Rectal smooth muscle tissue (tissue), 1 donor: ENCODE results near the gene KCNJ2.

ENCODE experiments used
- H3K27ac ChIP-seq: one replicate; pipeline ENCODE4 v1.7.0; 2013; ENCODE audit warnings: low read depth, low read length, inconsistent platforms
- H3K27me3 ChIP-seq: one replicate; pipeline ENCODE4 v1.7.0; 2013; ENCODE audit warnings: low read length; ENCODE audit not compliant: control insufficient read depth, insufficient read depth
- H3K36me3 ChIP-seq: one replicate; pipeline ENCODE4 v1.7.0; 2013; ENCODE audit warnings: low read length; ENCODE audit not compliant: control insufficient read depth, insufficient read depth
- H3K4me1 ChIP-seq: one replicate; pipeline ENCODE4 v1.7.0; 2013; ENCODE audit warnings: low read length; ENCODE audit not compliant: control insufficient read depth, insufficient read depth
- H3K4me3 ChIP-seq: one replicate; pipeline ENCODE4 v1.7.0; 2013; ENCODE audit warnings: low read length
- H3K9ac ChIP-seq: one replicate; pipeline ENCODE4 v1.7.0; 2013; ENCODE audit warnings: low read length

The KCNJ2 gene

DNA sequence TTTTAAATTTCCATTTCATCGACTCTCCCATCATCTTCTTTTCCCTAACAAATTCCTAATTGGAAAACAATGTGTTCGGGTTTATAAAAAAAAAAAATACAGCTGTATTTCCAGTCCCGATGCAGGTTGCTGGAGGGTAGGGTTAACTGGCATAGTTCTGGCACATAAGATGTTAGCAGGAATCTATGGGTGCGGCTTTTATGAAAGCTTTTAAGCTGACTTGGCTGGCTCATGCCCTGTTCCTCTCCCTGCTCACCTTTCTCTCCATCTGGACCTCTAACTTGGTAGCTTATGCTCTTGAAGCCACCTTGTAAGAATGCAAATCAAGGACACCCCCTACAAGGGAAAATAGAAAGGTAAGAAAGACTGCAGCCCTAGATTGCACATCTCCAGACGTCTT lies 33.2 kb upstream of the KCNJ2 start:
- Histone ChIP-seq H3K4me1 (peaks cover 11% of the 10 kb centered on the region), H3K9ac (no peak overlapping the region), H3K4me3 (no peak overlapping the region), H3K27me3 (no peaks in the 10 kb centered on the region), H3K36me3 (no peaks in the 10 kb centered on the region), H3K27ac (no peak overlapping the region)

GRCh38 chr17:70137451-70138230 lies 31.7 kb upstream of the KCNJ2 start:
- no peak overlapping the region for H3K9ac ChIP-seq
- no peaks in the 10 kb centered on the region for H3K27me3 ChIP-seq
- peaks cover 11% of the 10 kb centered on the region for H3K4me1 ChIP-seq
- no peaks in the 10 kb centered on the region for H3K36me3 ChIP-seq
- H3K27ac ChIP-seq: peak overlapping the region; percentile 70
- peak overlapping the region; percentile 63 for H3K4me3 ChIP-seq

- Histone ChIP-seq H3K27ac (no peak overlapping the region), H3K27me3 (no peaks in the 10 kb centered on the region), H3K9ac (no peak overlapping the region), H3K4me3 (no peak overlapping the region), H3K36me3 (no peaks in the 10 kb centered on the region), H3K4me1 (peaks cover 11% of the 10 kb centered on the region)
Observed at GRCh38 chr17:70138291-70138865, 31.0 kb upstream of the KCNJ2 start.

DNA sequence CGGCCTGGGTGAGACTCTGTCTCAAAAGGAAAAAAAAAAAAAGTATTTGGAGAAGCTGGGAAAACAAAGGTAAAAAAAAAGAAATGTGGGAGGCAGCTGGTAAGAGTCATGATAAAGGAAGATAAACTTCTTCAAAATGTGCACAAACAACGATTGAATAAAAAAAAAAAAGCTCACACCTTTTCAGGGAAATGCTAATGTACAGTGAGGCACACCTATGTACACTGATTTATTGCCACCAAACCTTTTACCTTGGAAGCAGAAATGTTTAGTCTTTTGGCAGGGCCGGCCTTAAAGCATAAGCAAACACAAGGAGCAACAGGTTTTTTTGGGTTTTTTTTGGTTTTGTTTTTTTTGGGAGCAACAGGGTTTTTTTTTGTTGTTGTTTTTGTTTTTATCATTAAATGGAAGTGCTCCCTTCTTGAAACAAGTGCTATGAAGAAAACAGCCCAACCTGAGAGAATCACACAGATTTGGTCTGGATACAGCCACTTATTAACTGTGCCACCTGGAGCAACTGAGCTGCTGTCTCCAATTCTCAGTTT lies 29.8 kb upstream of the KCNJ2 start:
- Histone ChIP-seq H3K27ac (no peak overlapping the region), H3K36me3 (no peaks in the 10 kb centered on the region), H3K27me3 (no peaks in the 10 kb centered on the region), H3K4me1 (peaks cover 11% of the 10 kb centered on the region), H3K9ac (no peak overlapping the region), H3K4me3 (no peak overlapping the region)

DNA sequence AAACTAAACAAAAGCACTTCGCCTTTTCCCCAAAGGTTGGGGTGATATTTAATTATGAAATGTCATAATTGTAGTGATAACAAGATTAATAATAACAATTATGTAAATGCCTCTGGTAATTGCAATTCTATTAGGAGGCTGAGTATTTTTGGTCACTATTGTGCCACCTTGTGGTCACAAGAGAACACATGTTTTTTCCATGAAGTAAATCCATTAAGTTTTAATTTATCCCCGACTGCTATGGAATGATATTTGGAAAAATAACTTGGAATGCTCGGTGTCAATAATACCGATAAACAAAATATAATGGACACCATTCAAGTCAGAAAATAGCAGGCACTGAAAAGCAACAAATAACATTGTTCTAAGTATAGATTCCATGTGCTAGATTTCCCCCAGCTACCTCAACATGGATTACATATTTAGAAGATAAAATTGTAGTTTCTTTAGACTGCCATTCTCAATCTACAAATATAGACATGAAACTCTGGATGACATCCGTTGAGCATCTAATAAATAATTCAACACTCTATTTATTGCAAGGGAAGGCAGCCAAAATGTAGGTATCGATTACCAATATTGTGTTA lies 25.0 kb upstream of the KCNJ2 start:
- H3K36me3 ChIP-seq: no peaks in the 10 kb centered on the region
- no peaks in the 10 kb centered on the region for H3K4me1 ChIP-seq
- H3K27me3 ChIP-seq: no peaks in the 10 kb centered on the region
- H3K9ac ChIP-seq: no peak overlapping the region
- H3K27ac ChIP-seq: no peak overlapping the region
- H3K4me3 ChIP-seq: no peak overlapping the region

GRCh38 chr17:70153210-70153609 lies 16.1 kb upstream of the KCNJ2 start:
- H3K4me1 ChIP-seq: no peaks in the 10 kb centered on the region
- no peak overlapping the region for H3K4me3 ChIP-seq
- H3K9ac ChIP-seq: no peak overlapping the region
- no peak overlapping the region for H3K27ac ChIP-seq
- H3K27me3 ChIP-seq: no peaks in the 10 kb centered on the region
- H3K36me3 ChIP-seq: no peaks in the 10 kb centered on the region

DNA sequence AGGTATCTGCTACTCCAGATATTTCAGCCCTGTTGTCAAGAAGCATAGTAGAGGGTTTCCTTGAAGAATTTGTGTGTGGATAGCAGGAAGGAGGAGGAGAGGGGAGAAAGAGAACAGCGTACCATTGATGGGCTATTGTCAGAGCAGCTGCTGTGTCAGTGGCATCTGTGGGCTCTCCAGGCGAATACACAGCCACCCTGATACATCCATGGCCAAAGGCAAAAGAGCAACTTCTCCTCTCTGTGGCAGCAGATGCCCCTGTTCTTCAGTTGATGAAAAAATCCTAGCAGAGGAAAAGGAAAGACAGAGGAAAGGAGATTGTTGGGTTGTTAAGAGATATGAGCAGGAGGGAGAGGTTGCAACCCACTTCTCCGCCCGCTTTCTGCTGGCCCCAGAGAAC lies 12.2 kb upstream of the KCNJ2 start:
- H3K4me3 ChIP-seq: no peak overlapping the region
- H3K9ac ChIP-seq: no peak overlapping the region
- H3K36me3 ChIP-seq: no peaks in the 10 kb centered on the region
- no peaks in the 10 kb centered on the region for H3K27me3 ChIP-seq
- no peak overlapping the region for H3K27ac ChIP-seq
- no peaks in the 10 kb centered on the region for H3K4me1 ChIP-seq

GRCh38 chr17:70158180-70158579 lies 11.2 kb upstream of the KCNJ2 start:
- no peaks in the 10 kb centered on the region for H3K36me3 ChIP-seq
- H3K27me3 ChIP-seq: no peaks in the 10 kb centered on the region

DNA sequence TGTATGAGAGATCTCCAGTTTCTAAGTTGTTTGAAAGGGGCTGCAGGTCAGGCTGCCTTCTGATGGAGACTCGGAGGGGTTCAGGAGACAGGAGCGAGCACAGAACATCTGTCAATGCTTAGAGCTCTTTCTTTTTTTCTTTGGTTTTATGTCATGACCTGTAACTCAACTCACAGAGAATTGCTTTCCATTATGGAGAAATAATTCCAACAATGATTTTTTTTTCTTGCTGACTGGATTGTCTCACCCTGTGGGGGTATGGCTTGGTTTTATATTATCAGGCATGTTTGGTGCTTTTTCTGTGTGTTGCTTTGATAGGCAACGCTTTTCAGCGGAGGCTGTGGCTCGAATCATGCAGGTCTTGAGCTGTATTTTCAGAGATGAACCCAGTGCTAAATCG lies 10.7 kb upstream of the KCNJ2 start:
- no peak overlapping the region for H3K9ac ChIP-seq
- no peak overlapping the region for H3K4me3 ChIP-seq
- no peaks in the 10 kb centered on the region for H3K27me3 ChIP-seq
- H3K4me1 ChIP-seq: no peaks in the 10 kb centered on the region
- H3K27ac ChIP-seq: no peak overlapping the region
- H3K36me3 ChIP-seq: no peaks in the 10 kb centered on the region

More at GRCh38 chr17:70158180-70158579, 11.2 kb upstream of the KCNJ2 start:
- Histone ChIP-seq H3K4me1 (no peaks in the 10 kb centered on the region), H3K27ac (no peak overlapping the region), H3K4me3 (no peak overlapping the region), H3K9ac (no peak overlapping the region)

DNA sequence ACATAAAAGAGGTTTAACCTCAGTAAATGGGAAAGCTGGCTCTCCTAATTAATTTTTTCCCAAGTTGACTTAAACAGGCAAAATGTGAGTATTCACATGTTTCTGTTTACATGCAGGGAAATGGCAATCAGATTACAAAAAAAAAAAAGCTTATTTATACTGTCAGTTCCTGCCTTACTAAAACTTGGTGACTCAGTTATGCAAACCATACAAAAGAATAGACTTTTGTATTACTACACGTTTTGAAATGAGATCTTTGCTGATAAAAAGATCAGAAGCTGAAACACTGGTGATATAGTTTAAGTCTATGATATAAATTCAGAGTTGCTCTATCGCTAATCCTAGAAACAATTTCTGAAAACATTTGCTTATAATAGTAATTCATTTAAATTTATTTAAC lies 9.4 kb upstream of the KCNJ2 start:
- no peak overlapping the region for H3K27ac ChIP-seq
- no peaks in the 10 kb centered on the region for H3K36me3 ChIP-seq
- H3K27me3 ChIP-seq: no peaks in the 10 kb centered on the region
- H3K4me3 ChIP-seq: no peak overlapping the region
- H3K9ac ChIP-seq: no peak overlapping the region
- H3K4me1 ChIP-seq: no peaks in the 10 kb centered on the region

GRCh38 chr17:70161519-70161918 lies 7.8 kb upstream of the KCNJ2 start:
- Histone ChIP-seq H3K9ac (no peak overlapping the region), H3K36me3 (no peaks in the 10 kb centered on the region), H3K27ac (no peak overlapping the region), H3K4me3 (no peak overlapping the region), H3K27me3 (no peaks in the 10 kb centered on the region), H3K4me1 (no peaks in the 10 kb centered on the region)

DNA sequence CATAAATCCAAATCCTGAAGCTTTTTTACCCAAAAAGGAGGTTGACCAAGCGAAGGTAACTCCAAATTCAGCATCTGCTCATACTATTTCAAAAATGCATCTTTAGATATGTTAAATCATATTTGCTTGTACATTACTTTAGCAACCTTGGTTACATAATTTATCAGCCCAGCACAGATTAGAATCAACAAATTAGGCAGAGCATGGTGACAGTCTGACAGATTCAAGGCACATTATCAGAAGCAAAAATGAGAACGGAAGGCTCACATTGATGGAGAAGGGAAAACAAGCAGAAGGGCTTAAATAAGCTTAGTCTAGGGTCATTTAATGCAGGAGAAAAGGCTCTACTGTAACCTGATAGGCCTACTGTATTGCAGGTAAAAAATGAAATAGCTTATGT lies 3.9 kb upstream of the KCNJ2 start:
- H3K27ac ChIP-seq: no peak overlapping the region
- no peak overlapping the region for H3K9ac ChIP-seq
- peaks cover 8% of the 10 kb centered on the region for H3K4me1 ChIP-seq
- H3K27me3 ChIP-seq: no peaks in the 10 kb centered on the region
- no peak overlapping the region for H3K4me3 ChIP-seq
- H3K36me3 ChIP-seq: no peaks in the 10 kb centered on the region
